ENCODE results near the gene SLC9A8.

GRCh38 chr20:49785149-49785851, 27.3 kb upstream of the SLC9A8 start:
- TF ChIP-seq CTCF (IDR thresholded peaks at IDR 0.05) = no peak
- TF ChIP-seq POLR2A (IDR thresholded peaks at IDR 0.05) = no peak

Measured in tibial nerve (tissue), 3 donors.